B cell (primary cell): ENCODE measurements around the gene MLLT3.

Source experiments
- CTCF ChIP-seq: fragments of 200-600 bp; IDR thresholded peaks from one replicate; pipeline ENCODE4 v1.8.0; 2022; ENCODE audit warnings: antibody characterized with exemption, mild to moderate bottlenecking
- EZH2 ChIP-seq: IDR thresholded peaks from 2 replicates; pipeline ENCODE4 v1.6.1; 2012; ENCODE audit warnings: borderline replicate concordance, low read depth, mild to moderate bottlenecking, moderate library complexity, low read length; ENCODE audit not compliant: insufficient read depth, poor library complexity, severe bottlenecking

- TF ChIP-seq CTCF (no peak), EZH2 (no peak)
Observed at GRCh38 chr9:20479419-20480155, 142.7 kb downstream of the MLLT3 start.
